GM12892 (cell line): ENCODE measurements around the gene PRTN3.

ENCODE experiments used
- POLR2A ChIP-seq: IDR thresholded peaks from 2 replicates; pipeline ENCODE4 v1.6.1; 2011; ENCODE audit warnings: low read depth, low read length, control low read depth
- TAF1 ChIP-seq: IDR thresholded peaks from 2 replicates; pipeline ENCODE4 v1.6.1; 2011; ENCODE audit warnings: low read depth, mild to moderate bottlenecking, control low read depth, low read length, borderline replicate concordance

GRCh38 chr19:823565-824121, 17.2 kb upstream of the PRTN3 start:
- no peak for TF ChIP-seq POLR2A
- TF ChIP-seq TAF1, result no peak
